Muscle of arm (tissue), 14 donors: ENCODE data around the gene TAF11L12. TPM values are rescaled to one million over a fixed set of nuclear protein-coding genes. Genes with fewer than 3 reads are reported as not detected.
"Not testable (repeated sequence)": the region's sequence is repeated elsewhere in the genome, so short reads cannot be mapped to it uniquely, and the experiment has no call there.

Experiments
- DNase-seq: peaks from one replicate; pipeline ENCODE4 v3.0.0-alpha.2; 2013
- long read RNA-seq, 11 donors: transcript quantifications; one replicate each; lab custom pipeline, GENCODE V29; 2026
- polyA plus RNA-seq, 12 donors: library from polyadenylated mRNA; unstranded; fragments of 120-200 nt; gene quantifications; one replicate each; pipeline ENCODE4 v1.2.1, GENCODE V29; 2013; ENCODE audit not compliant: insufficient read length in 12 of 12

The TAF11L12 gene
- polyA plus RNA-seq: not detected
- long read RNA-seq, donor 1: 0 reads
- long read RNA-seq, donor 2: 0 reads
- long read RNA-seq, donor 3: 0 reads
- long read RNA-seq, donor 4: 0 reads
- long read RNA-seq, donor 5: 0 reads
- long read RNA-seq, donor 6: 0 reads
- long read RNA-seq, donor 7: 0 reads
- long read RNA-seq, donor 8: 0 reads
- long read RNA-seq, donor 9: 0 reads
- long read RNA-seq, donor 10: 0 reads
- long read RNA-seq, donor 11: 0 reads

DNA sequence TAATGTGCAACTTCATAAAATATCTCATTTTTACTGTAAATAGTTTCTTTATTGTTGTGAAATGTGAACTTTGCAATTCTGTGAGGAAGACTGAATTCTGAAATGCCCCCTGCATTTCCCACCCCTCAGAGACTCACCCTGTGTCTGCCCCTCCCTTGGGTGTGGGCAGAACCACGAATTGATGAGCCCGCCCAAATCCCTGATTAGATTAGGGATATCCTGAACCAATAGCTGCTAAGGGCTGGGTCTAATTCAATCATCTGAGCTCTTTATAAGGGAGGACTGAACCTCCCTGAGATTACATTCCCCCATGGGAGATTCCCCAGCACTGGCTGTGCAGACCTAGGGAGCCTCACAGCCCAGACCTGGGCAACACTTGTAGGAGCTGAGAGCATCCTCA is at the start of gene TAF11L12:
Gene TAF11L12 (plus strand): TSS at position 301 of the 400 bp plus-strand sequence.
- DNase-seq: not testable (repeated sequence)

DNA sequence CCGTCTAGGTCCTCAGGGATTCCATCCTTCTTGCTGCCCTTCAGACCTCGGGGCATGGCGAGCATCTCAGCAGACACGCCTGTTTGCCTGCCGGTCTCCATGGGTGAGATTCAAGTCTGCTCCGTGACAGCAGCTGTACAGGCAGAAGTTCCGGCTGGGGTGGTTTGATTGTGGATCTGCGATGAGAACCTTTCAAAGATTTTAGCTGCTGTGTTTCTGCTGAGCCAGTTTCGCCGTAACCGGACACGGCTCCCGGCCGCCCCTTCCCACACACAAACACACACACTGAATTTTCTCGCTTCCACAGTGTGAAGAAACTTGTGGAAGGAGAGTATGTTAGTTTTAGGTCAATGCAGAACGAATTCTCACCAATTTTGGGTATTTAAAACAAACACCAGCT is 24.5 kb upstream of the TAF11L12 start, which contains the start of gene TAF11L7:
Gene TAF11L7 (minus strand): TSS at position 101 of the 400 bp plus-strand sequence.
- DNase-seq: not testable (repeated sequence)

DNA sequence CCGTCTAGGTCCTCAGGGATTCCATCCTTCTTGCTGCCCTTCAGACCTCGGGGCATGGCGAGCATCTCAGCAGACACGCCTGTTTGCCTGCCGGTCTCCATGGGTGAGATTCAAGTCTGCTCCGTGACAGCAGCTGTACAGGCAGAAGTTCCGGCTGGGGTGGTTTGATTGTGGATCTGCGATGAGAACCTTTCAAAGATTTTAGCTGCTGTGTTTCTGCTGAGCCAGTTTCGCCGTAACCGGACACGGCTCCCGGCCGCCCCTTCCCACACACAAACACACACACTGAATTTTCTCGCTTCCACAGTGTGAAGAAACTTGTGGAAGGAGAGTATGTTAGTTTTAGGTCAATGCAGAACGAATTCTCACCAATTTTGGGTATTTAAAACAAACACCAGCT is 19.3 kb upstream of the TAF11L12 start, which contains the start of gene TAF11L8:
Gene TAF11L8 (minus strand): TSS at position 101 of the 400 bp plus-strand sequence.
- not testable (repeated sequence) for DNase-seq

DNA sequence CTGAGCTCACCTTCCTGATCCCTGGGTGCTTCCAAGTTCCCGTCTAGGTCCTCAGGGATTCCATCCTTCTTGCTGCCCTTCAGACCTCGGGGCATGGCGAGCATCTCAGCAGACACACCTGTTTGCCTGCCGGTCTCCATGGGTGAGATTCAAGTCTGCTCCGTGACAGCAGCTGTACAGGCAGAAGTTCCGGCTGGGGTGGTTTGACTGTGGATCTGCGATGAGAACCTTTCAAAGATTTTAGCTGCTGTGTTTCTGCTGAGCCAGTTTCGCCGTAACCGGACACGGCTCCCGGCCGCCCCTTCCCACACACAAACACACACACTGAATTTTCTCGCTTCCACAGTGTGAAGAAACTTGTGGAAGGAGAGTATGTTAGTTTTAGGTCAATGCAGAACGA is 15.9 kb upstream of the TAF11L12 start, which contains the start of gene TAF11L9:
Gene TAF11L9 (minus strand): TSS at position 140 of the 400 bp plus-strand sequence.
- not testable (repeated sequence) for DNase-seq

DNA sequence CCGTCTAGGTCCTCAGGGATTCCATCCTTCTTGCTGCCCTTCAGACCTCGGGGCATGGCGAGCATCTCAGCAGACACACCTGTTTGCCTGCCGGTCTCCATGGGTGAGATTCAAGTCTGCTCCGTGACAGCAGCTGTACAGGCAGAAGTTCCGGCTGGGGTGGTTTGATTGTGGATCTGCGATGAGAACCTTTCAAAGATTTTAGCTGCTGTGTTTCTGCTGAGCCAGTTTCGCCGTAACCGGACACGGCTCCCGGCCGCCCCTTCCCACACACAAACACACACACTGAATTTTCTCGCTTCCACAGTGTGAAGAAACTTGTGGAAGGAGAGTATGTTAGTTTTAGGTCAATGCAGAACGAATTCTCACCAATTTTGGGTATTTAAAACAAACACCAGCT is 12.5 kb upstream of the TAF11L12 start, which contains the start of gene TAF11L10:
Gene TAF11L10 (minus strand): TSS at position 101 of the 400 bp plus-strand sequence.
- not testable (repeated sequence) for DNase-seq

DNA sequence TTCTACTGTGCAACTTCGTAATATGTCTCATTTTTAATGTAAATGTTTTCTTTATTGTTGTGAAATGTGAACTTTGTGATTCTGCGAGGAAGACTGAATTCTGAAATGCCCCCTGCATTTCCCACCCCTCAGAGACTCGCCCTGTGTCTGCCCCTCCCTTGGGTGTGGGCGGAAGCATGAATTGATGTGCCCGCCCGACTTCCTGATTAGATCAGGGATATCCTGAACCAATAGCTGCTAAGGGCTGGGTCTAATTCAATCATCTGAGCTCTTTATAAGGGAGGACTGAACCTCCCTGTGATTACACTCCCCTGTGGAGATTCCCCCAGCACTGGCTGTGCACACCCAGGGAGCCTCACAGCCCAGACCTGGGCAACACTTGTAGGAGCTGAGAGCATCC is 6.3 kb upstream of the TAF11L12 start, which contains the start of gene TAF11L11:
Gene TAF11L11 (plus strand): TSS at position 304 of the 400 bp plus-strand sequence.
- DNase-seq: not testable (repeated sequence)

DNA sequence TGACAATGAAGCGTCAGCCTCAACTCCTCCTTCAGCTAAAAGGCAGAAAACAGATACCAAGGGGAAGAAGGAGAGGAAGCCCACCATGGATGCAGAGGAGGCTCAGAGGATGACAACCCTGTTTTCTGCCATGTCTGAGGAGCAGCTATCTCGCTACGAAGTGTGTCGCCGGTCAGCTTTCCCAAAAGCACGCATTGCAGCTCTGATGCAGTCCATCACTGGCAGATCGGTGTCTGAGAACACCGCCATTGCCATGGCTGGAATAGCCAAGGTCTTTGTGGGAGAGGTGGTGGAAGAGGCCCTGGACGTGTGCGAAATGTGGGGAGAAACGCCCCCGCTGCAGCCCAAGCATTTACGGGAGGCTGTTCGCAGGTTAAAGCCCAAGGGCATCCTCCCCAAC is 5.2 kb upstream of the TAF11L12 start:
- no peak for DNase-seq

DNA sequence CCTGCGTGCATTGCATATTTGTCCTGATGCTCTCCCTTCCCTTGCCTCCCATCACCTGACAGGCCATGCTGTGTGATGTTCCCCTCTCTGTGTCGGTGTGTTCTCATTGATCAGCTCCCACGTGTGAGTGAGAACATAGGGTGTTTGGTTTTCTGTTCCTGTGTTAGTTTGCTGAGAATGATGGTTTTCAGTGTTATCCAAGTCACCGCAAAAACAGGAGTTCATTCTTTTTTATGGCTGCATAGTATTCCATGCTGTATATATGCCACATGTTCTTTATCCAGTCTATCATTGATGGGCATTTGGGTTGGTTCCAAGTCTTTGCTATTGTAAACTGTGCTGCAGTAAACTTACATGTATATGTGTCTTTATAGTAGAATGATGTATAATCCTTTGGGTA is 2.7 kb upstream of the TAF11L12 start:
- not testable (repeated sequence) for DNase-seq

DNA sequence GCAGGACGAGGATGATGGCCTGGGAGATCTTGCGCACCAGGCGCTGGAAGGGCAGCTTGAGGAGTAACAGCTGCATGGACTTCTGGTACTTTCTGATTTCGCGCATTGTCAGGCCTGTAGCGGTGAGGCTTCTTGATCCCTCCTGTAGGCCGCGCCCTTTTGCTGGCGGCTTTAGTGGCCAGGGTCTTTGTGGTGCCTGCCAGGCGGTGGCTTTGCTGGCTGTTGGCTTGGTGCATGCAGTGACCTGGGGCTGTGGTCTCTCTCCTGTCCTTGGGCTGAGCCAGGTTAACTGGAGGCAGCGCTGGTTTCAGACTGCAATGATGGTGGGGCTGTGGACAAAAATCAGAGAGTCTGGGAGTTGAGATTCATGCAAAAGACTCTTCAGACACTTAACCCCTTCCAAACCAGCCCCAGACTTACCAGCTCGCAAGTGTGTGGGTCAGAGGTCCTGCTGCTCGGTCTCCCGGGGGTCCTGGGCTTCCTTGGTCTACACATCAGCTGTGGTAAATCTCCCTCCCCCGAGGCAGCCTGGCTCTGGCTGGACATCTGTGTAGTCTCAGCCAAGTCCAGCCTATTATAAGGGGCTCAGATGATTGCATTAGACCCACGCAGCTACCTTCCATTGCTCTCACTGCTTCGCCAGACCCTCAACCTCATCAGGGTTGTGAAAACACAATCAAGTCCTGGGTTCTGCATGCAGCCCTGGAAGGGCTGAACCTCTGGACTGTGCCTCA is 4.8 kb downstream of the TAF11L12 start:
- no peak for DNase-seq

DNA sequence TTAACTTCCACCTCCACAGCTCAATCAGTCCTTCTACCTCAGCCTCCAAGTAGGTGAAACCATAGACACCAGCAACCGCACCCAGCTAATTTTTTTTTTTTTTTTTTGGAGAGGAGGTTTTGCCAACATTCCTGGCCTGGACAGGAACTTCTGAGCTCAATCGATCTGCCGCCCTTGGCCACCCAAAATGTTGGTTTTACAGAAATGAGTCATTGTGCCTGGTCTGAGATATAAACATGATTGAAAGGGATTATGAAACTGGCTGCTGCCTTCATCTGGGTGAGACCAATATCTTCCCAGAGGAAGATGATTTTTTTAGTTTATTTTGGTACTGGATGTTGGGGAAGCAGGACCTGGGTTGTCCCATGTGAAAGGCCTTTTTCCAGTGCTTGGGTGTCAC is 9.2 kb downstream of the TAF11L12 start:
- DNase-seq: no peak

DNA sequence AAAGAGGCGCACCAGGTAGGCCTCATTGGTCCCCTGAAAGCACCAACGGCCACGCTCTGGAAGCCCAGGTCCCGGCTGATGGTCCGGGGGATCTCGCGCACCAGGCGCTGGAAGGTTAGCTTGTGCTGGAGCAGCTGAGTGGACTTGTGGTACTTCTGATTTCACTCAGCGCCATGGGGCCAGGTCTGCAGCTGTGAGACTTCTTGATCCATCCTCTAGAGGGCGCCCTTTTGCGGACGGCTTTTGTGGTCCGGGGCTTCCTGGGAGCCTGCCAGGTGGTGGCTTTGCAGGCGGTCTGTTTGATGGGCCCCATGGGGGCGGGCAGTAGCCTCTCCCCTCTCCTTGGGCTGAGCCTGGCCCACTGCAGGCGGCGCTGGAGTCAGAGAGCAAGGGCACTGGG is 10.4 kb downstream of the TAF11L12 start:
- DNase-seq: no peak

DNA sequence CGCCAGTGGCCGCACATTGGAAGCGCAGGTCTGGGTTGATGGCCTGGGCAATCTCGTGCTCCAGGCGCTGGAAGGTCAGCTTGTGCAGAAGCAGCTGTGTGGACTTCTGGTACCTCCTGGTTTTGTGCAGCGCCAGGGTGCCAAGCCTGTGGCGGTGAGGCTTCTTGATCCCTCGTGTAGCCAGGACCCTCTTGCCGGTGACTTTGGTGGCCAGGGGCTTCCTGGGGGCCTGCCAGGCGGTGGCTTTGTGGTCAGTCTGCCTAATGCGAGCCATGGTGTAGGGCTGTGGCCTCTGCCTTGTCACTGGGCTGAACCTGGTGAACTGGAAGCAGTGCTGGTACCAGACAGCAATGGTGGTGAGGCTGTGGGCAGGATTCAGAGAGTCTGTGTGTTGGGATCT is 15.5 kb downstream of the TAF11L12 start:
- DNase-seq: no peak

DNA sequence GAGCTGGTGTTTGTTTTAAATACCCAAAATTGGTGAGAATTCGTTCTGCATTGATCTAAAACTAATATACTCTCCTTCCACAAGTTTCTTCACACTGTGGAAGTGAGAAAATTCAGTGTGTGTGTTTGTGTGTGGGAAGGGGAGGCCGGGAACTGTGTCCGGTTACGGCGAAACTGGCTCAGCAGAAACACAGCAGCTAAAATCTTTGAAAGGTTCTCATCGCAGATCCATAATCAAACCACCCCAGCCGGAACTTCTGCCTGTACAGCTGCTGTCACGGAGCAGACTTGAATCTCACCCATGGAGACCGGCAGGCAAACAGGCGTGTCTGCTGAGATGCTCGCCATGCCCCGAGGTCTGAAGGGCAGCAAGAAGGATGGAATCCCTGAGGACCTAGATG is 21.6 kb downstream of the TAF11L12 start, which contains the start of gene TAF11L13:
Gene TAF11L13 (plus strand): TSS at position 301 of the 400 bp plus-strand sequence.
- not testable (repeated sequence) for DNase-seq

DNA sequence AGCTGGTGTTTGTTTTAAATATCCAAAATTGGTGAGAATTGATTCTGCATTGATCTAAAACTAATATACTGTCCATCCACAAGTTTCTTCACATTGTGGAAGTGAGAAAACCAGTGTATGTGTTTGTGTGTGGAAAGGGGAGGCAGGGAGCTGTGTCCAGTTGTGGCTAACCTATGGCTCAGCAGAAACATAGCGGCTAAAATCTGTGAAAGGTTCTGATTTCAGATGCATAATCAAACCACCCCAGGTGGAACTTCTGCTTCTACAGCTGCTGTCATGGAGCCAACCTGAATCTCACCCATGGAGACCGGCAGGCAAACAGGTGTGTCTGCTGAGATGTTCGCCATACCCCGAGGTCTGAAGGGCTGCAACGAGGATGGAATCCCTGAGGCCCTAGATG is 24.0 kb downstream of the TAF11L12 start, which contains the start of gene TAF11L14:
Gene TAF11L14 (plus strand): TSS at position 301 of the 400 bp plus-strand sequence.
- DNase-seq: no peak

DNA sequence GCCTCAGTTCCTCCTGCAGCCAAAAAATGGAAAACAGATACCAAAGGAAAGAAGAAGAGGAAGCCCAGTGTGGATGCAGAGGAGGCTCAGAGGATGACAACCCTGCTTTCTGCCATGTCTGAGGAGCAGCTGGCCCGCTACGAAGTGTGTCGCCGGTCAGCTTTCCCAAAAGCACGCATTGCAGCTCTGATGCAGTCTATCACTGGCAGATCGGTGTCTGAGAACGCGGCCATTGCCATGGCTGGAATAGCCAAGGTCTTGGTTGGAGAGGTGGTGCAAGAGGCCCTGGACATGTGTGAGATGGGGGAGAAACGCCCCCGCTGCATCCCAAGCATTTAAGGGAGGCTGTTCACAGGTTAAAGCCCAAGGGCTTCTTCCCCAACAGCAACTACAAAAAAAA is 39.0 kb downstream of the TAF11L12 start:
- not testable (repeated sequence) for DNase-seq

DNA sequence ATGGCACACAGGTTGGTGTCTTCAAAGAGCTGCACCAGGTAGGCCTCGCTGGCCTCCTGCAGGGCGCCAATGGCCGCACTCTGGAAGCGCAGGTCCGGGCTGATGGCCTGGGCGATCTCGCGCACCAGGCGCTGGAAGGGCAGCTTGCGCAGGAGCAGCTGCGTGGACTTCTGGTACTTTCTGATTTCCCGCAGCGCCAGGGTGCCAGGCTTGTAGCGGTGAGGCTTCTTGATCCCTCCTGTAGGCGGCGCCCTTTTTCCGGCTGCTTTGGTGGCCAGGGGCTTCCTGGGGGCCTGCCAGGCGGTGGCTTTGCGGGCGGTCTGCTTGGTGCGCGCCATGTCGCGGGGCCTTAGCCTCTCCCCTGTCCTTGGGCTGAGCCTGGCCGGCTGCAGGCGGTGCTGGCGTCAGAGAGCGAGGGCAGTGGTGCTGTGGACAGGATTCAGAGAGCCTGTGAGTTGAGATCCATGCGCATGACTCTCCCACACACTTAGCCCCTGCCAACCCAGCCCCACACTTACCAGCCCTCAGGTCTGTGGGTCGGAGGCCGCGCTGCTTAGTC is 45.1 kb downstream of the TAF11L12 start:
- DNase-seq: not testable (repeated sequence)

DNA sequence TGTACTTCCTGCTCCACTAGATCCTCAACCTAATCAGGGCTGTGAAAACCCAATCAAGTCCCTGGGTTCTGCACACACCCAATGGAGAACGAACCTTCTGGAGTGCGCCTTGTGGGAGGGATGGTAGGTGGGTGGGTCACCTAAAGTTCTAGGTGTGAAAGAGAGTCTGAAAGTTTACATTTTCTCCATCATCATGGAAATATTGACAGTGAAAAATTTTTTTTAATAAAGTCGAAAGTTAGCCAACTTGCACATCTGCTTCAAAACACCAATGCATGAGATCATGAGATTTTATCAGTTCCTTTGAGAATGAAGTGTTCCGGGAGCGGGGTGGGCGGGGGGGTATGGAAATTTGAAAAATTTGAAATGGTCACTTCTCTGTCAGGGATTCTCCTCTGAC is 45.7 kb downstream of the TAF11L12 start:
- peak; percentile 15 for DNase-seq

Other genes starting within 250 kb of the TAF11L12 start
- gene TAF11L2, start 112.2 kb upstream of the TAF11L12 start, polyA plus RNA-seq: not detected
- not detected for gene TAF11L3, start 92.0 kb upstream of the TAF11L12 start, polyA plus RNA-seq
- not detected for gene TAF11L4, start 88.6 kb upstream of the TAF11L12 start, polyA plus RNA-seq
- gene TAF11L5, start 85.2 kb upstream of the TAF11L12 start, polyA plus RNA-seq: not detected
- not detected for gene TAF11L6, start 81.7 kb upstream of the TAF11L12 start, polyA plus RNA-seq
- gene TAF11L7, start 24.6 kb upstream of the TAF11L12 start, polyA plus RNA-seq: not detected
- gene TAF11L8, start 19.4 kb upstream of the TAF11L12 start, polyA plus RNA-seq: not detected
- gene TAF11L9, start 16.0 kb upstream of the TAF11L12 start, polyA plus RNA-seq: not detected
- not detected for gene TAF11L10, start 12.6 kb upstream of the TAF11L12 start, polyA plus RNA-seq
- gene TAF11L11, start 6.2 kb upstream of the TAF11L12 start, polyA plus RNA-seq: not detected
- gene TAF11L13, start 21.7 kb downstream of the TAF11L12 start, polyA plus RNA-seq: not detected
- gene TAF11L14, start 24.1 kb downstream of the TAF11L12 start, polyA plus RNA-seq: not detected